Astrocyte (in vitro differentiated cells and primary cell): Measurements from ENCODE around the gene ALKBH4. TPM values are rescaled to one million over a fixed set of nuclear protein-coding genes. Genes with fewer than 3 reads are reported as not detected.

ENCODE experiments used
- DNase-seq: peaks from one replicate; pipeline ENCODE4 v3.0.0-alpha.2; 2010; ENCODE audit warnings: low read depth
- FAIRE-seq: peaks from 2 replicates; lab custom pipeline; 2011; peaks lifted over from hg19 to GRCh38; lab: Jason Lieb, UNC
- H2AFZ ChIP-seq: 2 replicates; pipeline ENCODE4 v1.6.0; 2012; ENCODE audit warnings: low read depth, low read length, inconsistent platforms
- H3K27ac ChIP-seq: 2 replicates; pipeline ENCODE4 v1.5.1; 2011; ENCODE audit warnings: low read depth, low read length, inconsistent platforms
- H3K27me3 ChIP-seq: 2 replicates; pipeline ENCODE4 v1.6.0; 2011; ENCODE audit warnings: low read length, inconsistent platforms; ENCODE audit not compliant: insufficient read depth
- H3K36me3 ChIP-seq: 2 replicates; pipeline ENCODE4 v1.5.1; 2011; ENCODE audit warnings: low read length, inconsistent platforms; ENCODE audit not compliant: insufficient read depth
- H3K4me1 ChIP-seq: 2 replicates; pipeline ENCODE4 v1.5.1; 2011; ENCODE audit warnings: low read length, inconsistent platforms; ENCODE audit not compliant: insufficient read depth
- H3K4me2 ChIP-seq: 2 replicates; pipeline ENCODE4 v1.6.0; 2012; ENCODE audit warnings: low read length, inconsistent platforms
- H3K4me3 ChIP-seq: 2 replicates; pipeline ENCODE4 v1.5.1; 2011; ENCODE audit warnings: low read depth, mild to moderate bottlenecking, low read length, inconsistent platforms; ENCODE audit not compliant: insufficient read depth
- H3K79me2 ChIP-seq: 2 replicates; pipeline ENCODE4 v1.6.0; 2012; ENCODE audit warnings: mild to moderate bottlenecking, low read length, inconsistent platforms; ENCODE audit not compliant: insufficient read depth
- H3K9ac ChIP-seq: 2 replicates; pipeline ENCODE4 v1.6.0; 2012; ENCODE audit warnings: mild to moderate bottlenecking, low read length, inconsistent platforms
- H3K9me3 ChIP-seq: 2 replicates; pipeline ENCODE4 v1.5.1; 2012; ENCODE audit warnings: low read depth, mild to moderate bottlenecking, low read length, inconsistent platforms; ENCODE audit not compliant: insufficient read depth
- H4K20me1 ChIP-seq: 2 replicates; pipeline ENCODE4 v1.6.0; 2012; ENCODE audit warnings: low read length, inconsistent platforms; ENCODE audit not compliant: insufficient read depth
- H3K27ac Mint-ChIP-seq: one replicate; pipeline ENCODE4 v1.8.0; 2021; ENCODE audit warnings: mild to moderate bottlenecking, mixed read lengths; ENCODE audit not compliant: unreplicated experiment
- H3K27me3 Mint-ChIP-seq: one replicate; pipeline ENCODE4 v1.8.0; 2021; ENCODE audit warnings: low read depth, mixed read lengths; ENCODE audit not compliant: unreplicated experiment
- H3K36me3 Mint-ChIP-seq: one replicate; pipeline ENCODE4 v1.8.0; 2021; ENCODE audit warnings: low read depth, mixed read lengths; ENCODE audit not compliant: unreplicated experiment
- H3K4me1 Mint-ChIP-seq: one replicate; pipeline ENCODE4 v1.8.0; 2021; ENCODE audit warnings: low read depth, mixed read lengths; ENCODE audit not compliant: unreplicated experiment
- H3K4me3 Mint-ChIP-seq: one replicate; pipeline ENCODE4 v1.8.0; 2021; ENCODE audit warnings: mild to moderate bottlenecking, moderate library complexity, mixed read lengths; ENCODE audit not compliant: unreplicated experiment
- H3K9me3 Mint-ChIP-seq: one replicate; pipeline ENCODE4 v1.8.0; 2021; ENCODE audit warnings: mild to moderate bottlenecking, mixed read lengths; ENCODE audit not compliant: unreplicated experiment
- EZH2 ChIP-seq: IDR thresholded peaks from 2 replicates; pipeline ENCODE4 v1.6.1; 2012; ENCODE audit warnings: mild to moderate bottlenecking, low read length, inconsistent platforms; ENCODE audit not compliant: insufficient read depth
- total RNA-seq: library from RNA; stranded (reverse); gene quantifications from 2 replicates; pipeline ENCODE4 v1.2.1, GENCODE V29; 2021
- TF ChIP-seq, protein P1 (sequence below): IDR thresholded peaks from 2 replicates; pipeline ENCODE4 v1.5.1; 2011; ENCODE audit warnings: low read depth, mild to moderate bottlenecking, inconsistent platforms, low read length, moderate library complexity; ENCODE audit not compliant: insufficient read depth

ALKBH4 gene
- total RNA-seq, 1 donor from 2014 or later, result 8.7 TPM

DNA sequence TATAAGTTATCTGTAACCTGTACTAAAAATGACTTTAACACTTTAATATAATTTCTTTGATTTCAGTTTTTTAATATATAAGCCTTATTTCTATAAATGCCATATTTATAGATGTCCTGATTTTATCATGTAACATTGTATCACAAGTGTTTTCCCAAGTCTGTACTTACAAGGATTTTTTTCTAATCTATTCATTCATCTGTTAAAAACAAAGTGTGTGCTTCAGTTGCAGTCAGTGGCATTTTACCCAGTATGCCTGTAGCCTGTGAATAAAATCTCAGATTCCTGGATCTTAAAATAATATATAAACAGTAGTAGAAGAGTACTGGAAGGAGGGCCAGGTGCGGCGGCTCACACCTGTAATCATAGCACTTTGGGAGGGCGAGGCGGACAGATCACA, 51.1 kb downstream of the ALKBH4 start:
- Histone ChIP-seq H4K20me1 (peaks cover 42% of the 10 kb centered on the region), H3K9me3 (no peaks in the 10 kb centered on the region), H3K4me1 (no peaks in the 10 kb centered on the region), H3K79me2 (peaks cover 10% of the 10 kb centered on the region), H2AFZ (no peak overlapping the region), H3K4me3 (no peak overlapping the region), H3K4me2 (no peak overlapping the region), H3K36me3 (peaks cover 13% of the 10 kb centered on the region), H3K9ac (no peak overlapping the region), H3K27me3 (no peaks in the 10 kb centered on the region), H3K27ac (no peak overlapping the region)
- no peak for FAIRE-seq
- no peak for DNase-seq
- peaks cover 2% of the 10 kb centered on the region for H3K9me3 Mint-ChIP-seq
- peak overlapping the region; percentile 18 for H3K4me3 Mint-ChIP-seq
- H3K4me1 Mint-ChIP-seq, result no peaks in the 10 kb centered on the region
- no peak overlapping the region for H3K27ac Mint-ChIP-seq
- H3K27me3 Mint-ChIP-seq, result no peaks in the 10 kb centered on the region
- TF ChIP-seq, protein P1, sequence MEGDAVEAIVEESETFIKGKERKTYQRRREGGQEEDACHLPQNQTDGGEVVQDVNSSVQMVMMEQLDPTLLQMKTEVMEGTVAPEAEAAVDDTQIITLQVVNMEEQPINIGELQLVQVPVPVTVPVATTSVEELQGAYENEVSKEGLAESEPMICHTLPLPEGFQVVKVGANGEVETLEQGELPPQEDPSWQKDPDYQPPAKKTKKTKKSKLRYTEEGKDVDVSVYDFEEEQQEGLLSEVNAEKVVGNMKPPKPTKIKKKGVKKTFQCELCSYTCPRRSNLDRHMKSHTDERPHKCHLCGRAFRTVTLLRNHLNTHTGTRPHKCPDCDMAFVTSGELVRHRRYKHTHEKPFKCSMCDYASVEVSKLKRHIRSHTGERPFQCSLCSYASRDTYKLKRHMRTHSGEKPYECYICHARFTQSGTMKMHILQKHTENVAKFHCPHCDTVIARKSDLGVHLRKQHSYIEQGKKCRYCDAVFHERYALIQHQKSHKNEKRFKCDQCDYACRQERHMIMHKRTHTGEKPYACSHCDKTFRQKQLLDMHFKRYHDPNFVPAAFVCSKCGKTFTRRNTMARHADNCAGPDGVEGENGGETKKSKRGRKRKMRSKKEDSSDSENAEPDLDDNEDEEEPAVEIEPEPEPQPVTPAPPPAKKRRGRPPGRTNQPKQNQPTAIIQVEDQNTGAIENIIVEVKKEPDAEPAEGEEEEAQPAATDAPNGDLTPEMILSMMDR, result no peak
- no peak for TF ChIP-seq EZH2
- H3K36me3 Mint-ChIP-seq, result peaks cover 33% of the 10 kb centered on the region

DNA sequence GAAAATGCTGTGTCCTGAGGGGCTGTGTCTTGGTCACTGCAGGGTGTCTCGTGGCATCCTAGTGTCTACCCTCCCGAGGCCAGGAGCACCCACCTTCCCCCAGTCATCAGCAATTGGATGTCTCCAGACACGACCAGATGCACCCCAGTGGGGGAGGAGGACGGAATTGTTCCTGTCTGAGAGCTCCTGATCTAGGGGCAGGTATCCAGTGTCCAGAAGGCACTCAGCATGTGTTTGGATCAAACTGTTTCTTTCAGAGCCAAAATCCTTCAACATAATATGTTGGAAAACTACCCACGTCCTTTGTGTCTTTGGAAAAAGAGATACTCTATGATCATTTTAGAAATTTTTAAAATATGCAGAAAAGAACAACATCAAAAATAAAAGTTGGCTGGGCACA, 51.6 kb downstream of the ALKBH4 start:
- FAIRE-seq (no peak), DNase-seq (no peak)
- Histone ChIP-seq H3K9ac (no peak overlapping the region), H3K36me3 (peaks cover 17% of the 10 kb centered on the region), H3K27ac (no peak overlapping the region), H3K9me3 (no peaks in the 10 kb centered on the region), H4K20me1 (peaks cover 38% of the 10 kb centered on the region), H3K27me3 (no peaks in the 10 kb centered on the region), H3K4me3 (no peak overlapping the region), H3K79me2 (peaks cover 7% of the 10 kb centered on the region), H3K4me1 (no peaks in the 10 kb centered on the region), H2AFZ (no peak overlapping the region), H3K4me2 (no peak overlapping the region)
- peaks cover 2% of the 10 kb centered on the region for H3K9me3 Mint-ChIP-seq
- H3K4me3 Mint-ChIP-seq, result no peak overlapping the region
- no peak overlapping the region for H3K27ac Mint-ChIP-seq
- peaks cover 36% of the 10 kb centered on the region for H3K36me3 Mint-ChIP-seq
- no peaks in the 10 kb centered on the region for H3K27me3 Mint-ChIP-seq
- no peaks in the 10 kb centered on the region for H3K4me1 Mint-ChIP-seq
- TF ChIP-seq EZH2, result no peak
- TF ChIP-seq, protein P1, result no peak

DNA sequence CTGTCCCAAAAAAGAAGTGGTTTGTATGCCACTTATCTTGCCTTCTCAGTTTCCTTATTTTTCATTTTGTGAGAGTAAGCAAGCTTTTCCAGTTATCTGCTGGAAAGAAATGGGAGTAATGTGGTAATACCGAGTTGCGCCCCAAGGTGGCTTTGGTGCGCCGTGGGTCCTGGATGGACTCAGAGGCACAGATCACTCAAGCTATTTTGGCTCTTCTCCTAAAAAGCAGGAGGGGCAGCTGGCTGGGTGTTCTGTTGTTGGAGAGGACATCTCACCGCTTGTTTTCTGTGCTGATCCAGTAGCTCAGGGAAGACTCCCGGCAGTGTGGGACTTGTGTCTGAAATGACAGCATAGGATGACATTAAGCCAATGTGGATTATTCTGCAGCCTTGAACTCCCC, 52.1 kb downstream of the ALKBH4 start:
- H3K27me3 Mint-ChIP-seq, result no peaks in the 10 kb centered on the region
- H3K36me3 ChIP-seq, result peaks cover 21% of the 10 kb centered on the region
- H3K79me2 ChIP-seq, result peaks cover 7% of the 10 kb centered on the region
- peaks cover 37% of the 10 kb centered on the region for H3K36me3 Mint-ChIP-seq
- DNase-seq (no peak), FAIRE-seq (no peak)
- H3K4me1 ChIP-seq, result no peaks in the 10 kb centered on the region
- H3K9ac ChIP-seq, result no peak overlapping the region
- H4K20me1 ChIP-seq, result peaks cover 37% of the 10 kb centered on the region
- H2AFZ ChIP-seq, result no peak overlapping the region
- H3K27ac ChIP-seq, result no peak overlapping the region
- H3K27me3 ChIP-seq, result no peaks in the 10 kb centered on the region
- TF ChIP-seq, protein P1, result peak; percentile 25
- no peak for TF ChIP-seq EZH2
- peaks cover 2% of the 10 kb centered on the region for H3K9me3 Mint-ChIP-seq
- no peak overlapping the region for H3K4me3 Mint-ChIP-seq
- H3K4me2 ChIP-seq, result no peak overlapping the region
- no peak overlapping the region for H3K27ac Mint-ChIP-seq
- H3K9me3 ChIP-seq, result no peaks in the 10 kb centered on the region
- no peaks in the 10 kb centered on the region for H3K4me1 Mint-ChIP-seq
- no peak overlapping the region for H3K4me3 ChIP-seq
